SK-MEL-5 (cell line): Measurements from ENCODE around the gene HOXD1. TPM values are rescaled to one million over a fixed set of nuclear protein-coding genes. Genes with fewer than 3 reads are reported as not detected.

ENCODE experiments used
- DNase-seq: peaks from one replicate; pipeline ENCODE4 v3.0.0-alpha.2; 2016; ENCODE audit warnings: low read depth, low spot score
- in situ Hi-C: cut with HindIII; loops from 2 replicates; pipeline ENCODE4 v1.10.0; 2016; ENCODE audit warnings: low sequenced_read_pairs, high pct_unique_total_duplicates, low pct_unique_long_range_greater_than_20kb
- total RNA-seq: library from RNA; depleted of rRNA; stranded (reverse); fragments of >200 nt; shearing (Covaris generic); gene quantifications from 2 replicates; pipeline ENCODE4 v1.2.3, GENCODE V29; 2014

The HOXD1 gene
- total RNA-seq, 1 experiment from 2014 or later: 10.3 TPM

DNA sequence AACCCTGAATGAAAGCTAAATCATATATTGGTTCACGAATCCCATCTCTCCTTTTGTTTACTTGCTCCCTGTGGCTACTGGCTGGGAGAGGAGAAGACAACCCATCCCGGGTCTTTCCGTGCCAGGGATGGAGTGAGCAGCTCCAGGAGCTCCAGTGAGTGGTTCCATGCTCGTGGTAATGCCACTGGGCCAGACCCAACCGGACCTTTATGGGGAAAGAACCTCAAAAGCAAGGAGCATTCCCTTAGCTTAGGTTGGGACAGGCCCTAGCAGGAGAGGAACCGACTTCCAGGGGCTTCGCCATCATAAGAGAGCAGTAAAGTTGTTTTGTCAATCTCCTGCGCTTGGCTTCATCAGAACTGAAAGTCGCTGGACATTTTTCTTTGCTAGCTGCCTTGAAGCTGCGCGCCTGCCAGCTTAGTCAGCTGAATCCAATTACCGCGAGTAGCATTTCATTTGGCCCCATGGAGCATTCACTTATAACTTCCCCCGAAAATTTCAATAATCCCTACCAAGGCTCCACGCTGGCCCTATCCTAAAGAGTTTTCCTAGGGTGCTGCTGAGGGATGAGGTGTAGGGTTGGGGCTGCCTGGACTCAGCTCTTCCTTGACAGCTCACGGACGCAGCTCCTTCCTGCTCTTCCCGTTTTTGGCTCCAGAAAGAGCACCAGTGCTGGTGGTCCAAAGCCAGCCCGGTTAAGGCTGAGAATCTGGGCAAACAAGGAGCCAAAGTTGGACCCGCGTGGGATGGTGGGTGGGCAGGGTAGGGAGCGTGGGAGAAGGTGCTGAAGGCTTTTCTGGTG, 26.4 kb upstream of the HOXD1 start:
- DNase-seq: no peak
- in situ Hi-C loops: no loop called here

DNA sequence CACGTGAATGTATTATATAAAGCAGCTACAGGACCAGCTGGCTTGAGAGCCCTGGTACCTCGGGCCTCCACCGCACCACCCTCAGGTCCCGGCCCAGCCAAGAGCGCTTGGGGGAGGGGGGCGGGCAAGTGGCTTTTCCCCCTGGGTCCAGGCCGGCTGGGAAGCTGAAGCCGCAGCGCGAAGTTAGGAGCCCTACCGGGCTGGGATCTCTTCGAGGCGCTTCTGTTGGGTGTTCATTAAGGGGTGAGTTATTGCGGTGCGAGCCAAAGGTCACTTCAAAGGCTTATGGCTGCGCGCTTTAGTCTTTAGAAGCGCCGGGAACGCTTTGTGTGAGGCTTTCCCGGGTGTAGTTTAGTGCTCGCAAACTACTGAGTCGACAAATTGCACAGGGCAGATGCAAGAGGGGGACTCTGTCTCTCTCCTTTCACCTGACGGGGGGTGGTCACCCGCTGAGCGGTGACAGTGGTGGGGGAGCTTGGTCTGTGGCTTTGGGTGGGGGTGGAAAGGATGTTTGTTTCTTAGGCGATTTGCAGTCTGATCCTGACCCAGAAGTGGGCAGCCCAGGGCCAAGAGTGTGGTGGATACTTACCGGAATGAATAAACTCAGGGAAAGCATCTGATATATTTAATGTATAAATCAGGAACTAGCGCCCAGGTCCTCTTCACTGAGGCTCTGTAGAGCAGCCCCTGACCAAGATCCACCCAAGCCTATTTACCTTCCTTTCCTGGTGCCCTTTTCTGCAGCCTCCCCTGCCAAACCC, 25.4 kb upstream of the HOXD1 start:
- in situ Hi-C loops: no loop called here
- no peak for DNase-seq

DNA sequence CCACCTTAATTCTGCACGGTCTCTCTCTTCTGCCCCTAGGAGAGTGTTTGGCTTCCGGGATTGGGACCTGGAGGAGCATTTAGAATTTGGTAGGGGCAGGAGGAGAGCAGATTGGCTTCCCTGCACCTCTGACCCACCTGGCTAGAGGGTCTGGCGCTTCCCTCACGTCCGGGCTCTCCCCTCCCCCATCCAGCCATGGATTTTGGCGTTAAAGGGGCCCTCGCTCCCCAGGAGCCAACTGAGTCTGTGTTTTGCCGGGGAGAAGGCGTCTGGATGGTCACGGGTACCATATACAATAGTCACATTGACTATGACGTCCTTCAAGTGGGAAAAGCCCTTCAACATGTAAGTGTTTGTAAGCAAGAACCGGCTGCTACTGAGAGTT, 24.8 kb upstream of the HOXD1 start:
- in situ Hi-C loops: no loop called here

DNA sequence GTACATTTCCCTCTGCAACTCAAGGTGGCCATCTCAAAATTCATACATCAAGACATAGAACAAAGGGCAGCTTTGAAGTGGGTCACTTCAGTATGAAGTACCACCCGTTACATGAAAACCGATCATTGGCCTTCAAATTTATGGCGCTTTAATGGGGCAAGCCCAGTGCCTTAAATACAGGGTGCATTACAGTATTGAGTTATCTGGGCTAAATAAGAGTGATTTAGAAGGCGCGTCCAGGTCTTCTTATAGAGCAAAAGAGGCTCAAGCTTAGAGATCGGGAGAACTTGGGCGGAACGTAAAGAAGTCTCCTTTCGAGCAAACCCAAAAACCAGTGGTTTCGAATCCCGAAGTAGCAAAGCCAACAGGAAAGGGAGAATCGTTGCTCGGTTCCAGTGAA, 24.3 kb upstream of the HOXD1 start:
- DNase-seq: no peak
- in situ Hi-C loops: no loop called here

More for the DNA sequence above, 24.8 kb upstream of the HOXD1 start:
- DNase-seq: no peak

DNA sequence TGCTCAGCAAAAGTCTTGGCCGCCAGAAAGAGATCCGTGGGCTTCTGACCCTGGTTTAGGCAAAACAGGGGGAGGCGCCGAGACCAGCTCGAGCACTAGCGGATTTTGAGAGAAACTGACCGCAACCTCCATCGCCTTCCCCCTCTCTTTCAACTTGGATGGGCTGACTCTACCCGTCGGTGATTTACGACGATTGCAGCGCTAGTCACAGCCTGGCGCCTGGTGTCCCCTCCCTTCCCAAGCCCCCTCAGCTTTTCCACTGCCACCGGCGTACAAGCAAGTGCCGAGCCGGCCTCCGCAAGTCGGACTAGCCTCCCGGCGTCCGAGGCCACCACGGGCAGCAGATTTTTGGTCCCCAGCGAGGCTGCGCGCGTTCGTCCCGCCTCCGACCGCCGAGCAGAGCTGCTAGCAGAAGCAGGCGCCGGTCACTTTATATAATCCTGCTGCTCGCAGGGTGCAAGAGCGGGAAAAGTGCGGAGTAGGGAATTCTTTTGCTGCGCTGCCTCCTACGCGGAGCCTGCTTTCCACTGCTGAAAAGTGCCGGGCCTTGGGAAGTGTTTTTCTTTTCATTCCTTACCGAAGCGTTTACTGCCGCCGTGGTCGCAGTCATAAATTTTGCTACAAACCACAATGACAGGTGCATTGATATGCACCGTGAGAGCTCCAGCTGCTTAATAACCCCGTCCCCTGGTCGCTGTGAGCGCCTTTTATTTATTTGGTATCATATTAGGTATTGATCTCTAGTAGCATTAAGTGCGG, 23.7 kb upstream of the HOXD1 start:
- DNase-seq: no peak
- in situ Hi-C loops: no loop called here

DNA sequence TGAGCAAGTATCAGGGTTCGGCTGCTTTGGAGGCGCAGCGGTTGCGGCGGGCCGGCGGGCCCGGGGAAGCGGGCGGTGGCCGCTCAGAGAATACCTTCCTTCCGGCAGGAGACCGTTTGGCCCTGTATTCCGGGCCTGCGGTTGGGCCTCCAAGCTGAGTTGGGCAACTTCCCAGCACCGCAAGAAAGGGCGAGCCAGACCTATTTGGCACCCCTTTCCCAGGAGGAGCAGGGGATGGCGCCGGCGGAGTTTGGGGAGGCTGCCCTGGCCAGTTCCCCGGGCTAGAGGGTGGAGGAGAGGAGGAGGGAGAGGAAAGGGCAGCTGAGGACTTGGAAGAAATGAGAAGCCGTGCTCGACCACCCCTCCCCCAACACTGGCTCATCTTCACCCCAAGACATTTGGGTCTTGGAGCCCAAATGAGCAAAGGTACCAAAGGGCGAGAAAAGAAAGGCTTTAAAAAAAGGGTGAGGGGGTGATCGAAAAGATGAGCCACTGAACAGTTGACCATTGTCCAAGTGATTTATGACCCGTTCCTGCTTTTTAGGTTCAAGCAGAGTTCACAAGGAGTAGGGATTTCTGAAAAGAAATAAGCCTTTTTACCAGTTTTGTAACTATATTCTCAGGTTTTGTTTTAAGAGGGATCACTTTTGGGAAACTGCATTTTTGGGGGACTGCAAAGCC, 23.0 kb upstream of the HOXD1 start:
- in situ Hi-C loops: no loop called here
- DNase-seq: no peak

DNA sequence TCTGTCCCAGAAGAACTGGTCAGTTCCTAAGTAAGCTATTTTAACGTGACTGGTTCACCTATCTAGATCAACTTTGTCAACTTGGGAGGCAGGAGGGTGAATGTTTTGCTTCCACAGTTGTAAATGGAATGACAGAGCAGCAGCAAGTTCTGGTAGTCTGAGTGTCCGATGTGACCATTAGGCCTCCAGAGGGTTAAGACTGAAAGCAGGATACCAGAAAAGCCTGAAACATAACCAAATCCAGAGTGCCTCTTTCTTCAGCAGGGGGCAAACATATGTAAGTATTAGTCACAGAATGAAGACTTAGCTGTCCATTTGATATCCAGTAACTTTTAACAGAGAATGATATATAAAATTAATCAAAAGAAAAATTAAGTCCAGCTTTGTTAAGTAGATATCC, 22.2 kb upstream of the HOXD1 start:
- DNase-seq: no peak
- in situ Hi-C loops: no loop called here

DNA sequence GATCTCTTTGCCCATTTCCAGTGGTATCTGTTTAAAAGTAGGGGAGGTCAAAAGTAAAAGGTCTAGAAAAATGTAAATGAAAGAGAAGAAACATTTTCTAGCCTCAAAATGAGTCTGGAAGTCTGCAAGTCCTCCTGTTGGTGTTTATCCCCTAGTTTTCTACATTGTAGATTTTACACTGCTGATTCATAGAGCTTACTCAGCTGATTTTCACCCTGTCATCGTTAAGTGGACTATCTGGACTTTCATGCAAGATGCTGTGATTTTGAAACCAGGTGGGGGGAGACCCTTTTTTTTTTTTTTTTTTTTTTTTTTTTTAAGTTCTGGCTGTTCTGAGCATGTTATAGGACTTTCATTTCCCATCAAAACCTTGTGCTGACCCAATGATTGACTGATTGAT, 21.1 kb upstream of the HOXD1 start:
- no peak for DNase-seq
- in situ Hi-C loops: no loop called here

DNA sequence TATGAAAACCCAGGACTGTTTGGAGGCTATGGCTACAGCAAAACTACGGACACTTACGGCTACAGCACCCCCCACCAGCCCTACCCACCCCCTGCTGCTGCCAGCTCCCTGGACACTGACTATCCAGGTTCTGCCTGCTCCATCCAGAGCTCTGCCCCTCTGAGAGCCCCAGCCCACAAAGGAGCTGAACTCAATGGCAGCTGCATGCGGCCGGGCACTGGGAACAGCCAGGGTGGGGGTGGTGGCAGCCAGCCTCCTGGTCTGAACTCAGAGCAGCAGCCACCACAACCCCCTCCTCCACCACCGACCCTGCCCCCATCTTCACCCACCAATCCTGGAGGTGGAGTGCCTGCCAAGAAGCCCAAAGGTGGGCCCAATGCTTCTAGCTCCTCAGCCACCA, 19.3 kb upstream of the HOXD1 start:
- DNase-seq: no peak
- in situ Hi-C loops: no loop called here

DNA sequence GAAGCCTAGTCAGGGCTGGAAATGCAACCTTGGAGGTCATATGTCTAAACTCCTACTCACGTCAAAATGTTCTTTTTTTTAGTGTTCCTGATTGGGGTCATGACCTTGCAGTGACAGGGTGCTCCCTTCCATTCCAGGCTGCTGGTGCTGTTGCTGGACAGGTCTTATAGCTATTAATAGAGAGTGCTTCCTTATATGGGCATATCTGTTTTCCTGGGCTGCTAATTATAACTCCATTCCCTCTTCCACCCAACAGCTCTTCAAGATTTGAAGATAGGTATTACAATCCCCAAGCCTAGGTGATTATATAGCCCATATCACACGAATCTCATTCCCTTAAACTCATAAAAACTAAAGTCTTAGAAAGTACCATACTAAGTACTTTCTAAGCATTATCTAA, 18.8 kb upstream of the HOXD1 start:
- in situ Hi-C loops: no loop called here
- DNase-seq: no peak

DNA sequence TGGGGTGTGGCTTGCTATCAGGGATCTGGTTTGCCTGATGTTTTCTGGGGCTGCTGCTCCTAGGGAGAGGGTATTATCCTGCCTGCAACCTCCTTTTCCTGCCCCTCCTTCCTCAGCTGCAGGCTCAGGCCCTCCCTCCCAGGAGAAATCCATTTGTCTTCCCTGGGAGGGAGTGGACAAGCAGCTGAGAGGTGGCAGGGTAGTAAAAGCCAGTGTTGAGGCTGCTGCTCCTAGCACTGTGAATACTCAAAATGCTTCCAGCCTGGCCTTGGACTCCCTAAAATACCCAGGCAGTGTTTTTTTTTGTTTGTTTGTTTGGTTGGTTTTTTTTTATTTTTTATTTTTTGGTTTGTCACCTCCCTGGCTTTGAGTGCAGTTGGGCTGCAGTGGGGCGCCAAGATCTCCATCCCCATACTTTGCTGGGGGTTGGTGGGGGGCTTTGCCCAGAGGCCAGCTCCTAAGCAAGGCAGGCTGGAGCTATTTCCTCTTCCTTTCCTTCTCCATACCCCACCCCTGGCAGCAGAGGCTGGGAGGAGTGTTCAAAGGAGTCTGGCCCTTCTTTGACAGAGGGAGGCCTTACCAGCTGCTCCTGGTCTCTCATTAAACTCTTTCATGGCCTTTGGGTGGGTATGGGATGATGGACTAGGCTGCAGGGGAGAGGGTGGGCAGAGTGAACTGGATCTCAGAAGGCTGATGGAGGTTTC, 17.7 kb upstream of the HOXD1 start:
- no peak for DNase-seq
- in situ Hi-C loops: no loop called here

DNA sequence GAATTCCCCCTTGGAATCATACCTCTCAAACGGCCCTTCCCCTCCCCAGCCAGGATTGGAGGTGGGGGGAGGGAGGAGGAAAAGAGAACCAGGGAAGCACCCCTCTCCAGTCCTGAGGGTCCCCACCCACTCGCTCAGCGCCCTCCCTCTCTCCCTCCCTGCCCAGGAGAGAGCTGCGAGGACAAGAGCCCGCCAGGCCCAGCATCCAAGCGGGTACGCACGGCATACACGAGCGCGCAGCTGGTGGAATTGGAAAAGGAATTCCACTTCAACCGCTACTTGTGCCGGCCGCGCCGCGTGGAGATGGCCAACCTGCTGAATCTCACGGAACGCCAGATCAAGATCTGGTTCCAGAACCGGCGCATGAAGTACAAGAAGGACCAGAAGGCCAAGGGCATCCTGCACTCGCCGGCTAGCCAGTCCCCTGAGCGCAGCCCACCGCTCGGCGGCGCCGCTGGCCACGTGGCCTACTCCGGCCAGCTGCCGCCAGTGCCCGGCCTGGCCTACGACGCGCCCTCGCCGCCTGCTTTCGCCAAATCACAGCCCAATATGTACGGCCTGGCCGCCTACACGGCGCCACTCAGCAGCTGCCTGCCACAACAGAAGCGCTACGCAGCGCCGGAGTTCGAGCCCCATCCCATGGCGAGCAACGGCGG, 17.0 kb upstream of the HOXD1 start:
- in situ Hi-C loops: no loop called here
- DNase-seq: no peak

DNA sequence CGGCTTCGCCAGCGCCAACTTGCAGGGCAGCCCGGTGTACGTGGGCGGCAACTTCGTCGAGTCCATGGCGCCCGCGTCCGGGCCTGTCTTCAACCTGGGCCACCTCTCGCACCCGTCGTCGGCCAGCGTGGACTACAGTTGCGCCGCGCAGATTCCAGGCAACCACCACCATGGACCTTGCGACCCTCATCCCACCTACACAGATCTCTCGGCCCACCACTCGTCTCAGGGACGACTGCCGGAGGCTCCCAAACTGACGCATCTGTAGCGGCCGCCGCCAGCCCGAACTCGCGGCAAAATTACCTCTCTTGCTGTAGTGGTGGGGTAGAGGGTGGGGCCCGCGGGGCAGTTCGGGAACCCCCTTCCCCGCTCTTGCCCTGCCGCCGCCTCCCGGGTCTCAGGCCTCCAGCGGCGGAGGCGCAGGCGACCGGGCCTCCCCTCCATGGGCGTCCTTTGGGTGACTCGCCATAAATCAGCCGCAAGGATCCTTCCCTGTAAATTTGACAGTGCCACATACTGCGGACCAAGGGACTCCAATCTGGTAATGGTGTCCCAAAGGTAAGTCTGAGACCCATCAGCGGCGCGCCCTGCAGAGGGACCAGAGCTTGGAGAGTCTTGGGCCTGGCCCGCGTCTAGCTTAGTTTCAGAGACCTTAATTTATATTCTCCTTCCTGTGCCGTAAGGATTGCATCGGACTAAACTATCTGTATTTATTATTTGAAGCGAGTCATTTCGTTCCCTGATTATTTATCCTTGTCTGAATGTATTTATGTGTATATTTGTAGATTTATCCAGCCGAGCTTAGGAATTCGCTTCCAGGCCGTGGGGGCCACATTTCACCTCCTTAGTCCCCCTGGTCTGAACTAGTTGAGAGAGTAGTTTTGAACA, 16.2 kb upstream of the HOXD1 start:
- in situ Hi-C loops: no loop called here
- DNase-seq: no peak

DNA sequence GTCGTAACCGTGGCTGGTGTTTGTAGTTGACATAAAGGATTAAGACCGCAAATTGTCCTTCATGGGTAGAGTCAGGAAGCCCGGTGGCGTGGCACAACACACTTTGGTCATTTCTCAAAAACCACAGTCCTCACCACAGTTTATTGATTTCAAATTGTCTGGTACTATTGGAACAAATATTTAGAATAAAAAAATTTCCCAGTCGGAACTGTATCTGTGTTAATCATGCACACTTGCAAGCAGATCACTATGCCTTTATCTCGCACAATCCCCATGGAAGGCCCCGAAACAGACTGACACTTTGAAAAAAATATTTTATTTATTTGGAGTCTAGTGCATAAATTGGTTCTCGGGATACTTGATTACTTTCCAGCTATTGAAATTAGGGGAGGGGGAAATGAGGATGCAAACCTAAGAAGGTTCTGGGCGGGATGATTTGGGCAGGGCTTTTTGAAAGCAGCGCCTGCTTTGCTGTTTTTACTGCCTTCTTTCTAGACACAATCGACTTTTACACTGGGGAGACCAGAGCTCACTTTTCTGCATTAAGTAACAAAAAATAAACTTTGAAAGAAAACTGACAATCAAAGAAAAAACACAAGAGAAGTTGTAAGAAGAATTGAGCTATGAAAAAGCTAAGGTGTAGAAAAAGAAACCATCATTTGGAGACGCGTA, 15.4 kb upstream of the HOXD1 start:
- in situ Hi-C loops: no loop called here
- no peak for DNase-seq

DNA sequence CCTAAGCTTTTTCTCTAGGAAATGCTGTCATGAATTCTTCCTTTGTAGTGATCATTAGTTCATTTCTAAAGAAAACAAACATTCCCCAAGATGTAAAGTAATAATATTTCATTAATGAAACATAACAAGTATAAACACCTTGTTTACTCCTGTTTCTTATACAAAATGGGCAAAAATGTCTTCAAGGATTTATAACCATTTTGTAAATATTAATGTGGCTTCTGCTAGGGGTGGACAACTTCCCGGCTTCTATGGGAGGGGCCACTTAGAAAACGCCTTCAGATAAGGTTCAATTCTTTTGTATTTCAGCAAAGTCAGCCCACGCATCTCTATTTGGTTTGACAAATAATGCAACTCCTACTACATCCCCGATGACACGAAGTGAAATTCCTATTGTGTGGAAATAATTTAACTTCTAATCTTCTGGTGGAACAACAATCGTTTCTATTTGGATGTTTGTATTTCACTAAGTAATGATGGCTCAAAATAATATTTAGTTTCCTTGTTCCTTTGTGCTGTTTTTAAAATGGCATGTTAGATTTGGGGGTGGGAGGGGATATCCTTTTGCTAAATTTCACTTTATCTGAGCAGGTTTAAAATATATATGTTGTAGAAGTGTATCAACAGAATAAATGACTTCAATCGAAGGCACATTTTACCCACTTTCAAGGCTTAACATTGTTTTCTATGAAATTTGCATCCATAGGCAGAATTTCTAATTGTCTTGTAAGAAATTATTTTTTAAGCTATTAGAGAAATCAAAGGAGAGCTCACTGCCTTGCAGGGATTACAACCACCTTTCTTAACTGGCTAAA, 14.7 kb upstream of the HOXD1 start:
- in situ Hi-C loops: no loop called here
- DNase-seq: no peak
